Kidney epithelial cell (primary cell): ENCODE data around the gene YAF2. TPM values are rescaled to one million over a fixed set of nuclear protein-coding genes. Genes with fewer than 3 reads are reported as not detected.

Experiments used
- DNase-seq: peaks from one replicate; pipeline ENCODE4 v3.0.0-alpha.2; 2010; ENCODE audit warnings: low read depth
- H3K27me3 ChIP-seq: 2 replicates; pipeline ENCODE4 v1.6.0; 2011; ENCODE audit warnings: low read length; ENCODE audit not compliant: control insufficient read depth, insufficient read depth
- H3K36me3 ChIP-seq: 2 replicates; pipeline ENCODE4 v1.5.1; 2011; ENCODE audit warnings: low read length; ENCODE audit not compliant: control insufficient read depth, insufficient read depth
- H3K4me3 ChIP-seq: 2 replicates; pipeline ENCODE4 v1.5.1; 2011; ENCODE audit warnings: low read depth, mild to moderate bottlenecking, control low read depth, low read length
- total RNA-seq: library from RNA; depleted of rRNA; stranded (reverse); fragments of >200 nt; gene quantifications from 2 replicates; pipeline ENCODE4 v1.2.3, GENCODE V29; 2015
- TF ChIP-seq, protein P1 (sequence below): IDR thresholded peaks from 2 replicates; pipeline ENCODE4 v1.5.1; 2011; ENCODE audit warnings: mild to moderate bottlenecking, moderate library complexity, low read length, control low read depth, inconsistent platforms; ENCODE audit not compliant: insufficient read depth, poor library complexity, severe bottlenecking

The YAF2 gene
- total RNA-seq, 1 donor from 2014 or later, result 15.7 TPM

- H3K27me3 ChIP-seq, result no peaks in the 10 kb centered on the region
- TF ChIP-seq, protein P1, sequence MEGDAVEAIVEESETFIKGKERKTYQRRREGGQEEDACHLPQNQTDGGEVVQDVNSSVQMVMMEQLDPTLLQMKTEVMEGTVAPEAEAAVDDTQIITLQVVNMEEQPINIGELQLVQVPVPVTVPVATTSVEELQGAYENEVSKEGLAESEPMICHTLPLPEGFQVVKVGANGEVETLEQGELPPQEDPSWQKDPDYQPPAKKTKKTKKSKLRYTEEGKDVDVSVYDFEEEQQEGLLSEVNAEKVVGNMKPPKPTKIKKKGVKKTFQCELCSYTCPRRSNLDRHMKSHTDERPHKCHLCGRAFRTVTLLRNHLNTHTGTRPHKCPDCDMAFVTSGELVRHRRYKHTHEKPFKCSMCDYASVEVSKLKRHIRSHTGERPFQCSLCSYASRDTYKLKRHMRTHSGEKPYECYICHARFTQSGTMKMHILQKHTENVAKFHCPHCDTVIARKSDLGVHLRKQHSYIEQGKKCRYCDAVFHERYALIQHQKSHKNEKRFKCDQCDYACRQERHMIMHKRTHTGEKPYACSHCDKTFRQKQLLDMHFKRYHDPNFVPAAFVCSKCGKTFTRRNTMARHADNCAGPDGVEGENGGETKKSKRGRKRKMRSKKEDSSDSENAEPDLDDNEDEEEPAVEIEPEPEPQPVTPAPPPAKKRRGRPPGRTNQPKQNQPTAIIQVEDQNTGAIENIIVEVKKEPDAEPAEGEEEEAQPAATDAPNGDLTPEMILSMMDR, result no peak
- no peaks in the 10 kb centered on the region for H3K36me3 ChIP-seq
- no peak overlapping the region for H3K4me3 ChIP-seq
- no peak for DNase-seq
Measured at GRCh38 chr12:42135259-42135814, 102.7 kb downstream of the YAF2 start.

DNA sequence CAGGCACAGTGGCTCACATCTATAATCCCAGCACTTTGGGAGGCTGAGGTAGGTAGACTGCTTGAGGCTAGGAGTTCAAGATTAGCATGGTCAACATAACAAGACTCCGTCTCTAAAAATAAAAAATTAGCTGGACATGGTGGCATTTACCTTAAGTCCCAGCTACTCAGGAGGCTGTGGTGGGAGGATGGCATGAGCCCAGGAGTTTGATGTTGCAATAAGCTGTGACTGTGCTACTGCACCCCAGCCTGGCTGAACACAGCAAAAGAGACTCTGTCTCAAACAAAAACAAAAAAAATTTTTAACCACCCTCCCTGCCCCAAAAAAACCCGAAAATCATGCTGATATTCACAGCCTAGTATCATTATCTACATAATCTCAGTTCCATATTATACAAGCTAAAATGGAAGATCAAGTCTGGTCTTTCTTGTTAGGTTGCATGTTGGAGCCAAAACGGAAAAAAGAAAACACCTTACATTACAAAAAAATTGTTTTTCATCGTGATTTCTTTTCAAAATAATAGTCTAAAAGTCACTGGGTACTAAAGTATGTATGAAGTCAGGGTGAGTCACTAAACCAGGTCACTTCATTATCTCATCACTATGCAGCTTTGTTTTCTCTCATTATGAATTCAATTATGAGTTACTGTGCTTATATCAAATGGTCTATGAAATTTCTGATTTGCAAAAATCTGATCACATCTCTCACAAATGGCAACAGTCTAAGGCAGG is 107.2 kb downstream of the YAF2 start:
- Histone ChIP-seq H3K36me3 (no peaks in the 10 kb centered on the region), H3K4me3 (no peak overlapping the region), H3K27me3 (no peaks in the 10 kb centered on the region)
- TF ChIP-seq, protein P1, result no peak
- DNase-seq, result no peak

GRCh38 chr12:42129595-42130204 is 108.3 kb downstream of the YAF2 start:
- H3K36me3 ChIP-seq, result no peaks in the 10 kb centered on the region
- H3K27me3 ChIP-seq, result no peaks in the 10 kb centered on the region
- H3K4me3 ChIP-seq, result no peak overlapping the region
- TF ChIP-seq, protein P1, result peak; percentile 75
- no peak for DNase-seq

DNA sequence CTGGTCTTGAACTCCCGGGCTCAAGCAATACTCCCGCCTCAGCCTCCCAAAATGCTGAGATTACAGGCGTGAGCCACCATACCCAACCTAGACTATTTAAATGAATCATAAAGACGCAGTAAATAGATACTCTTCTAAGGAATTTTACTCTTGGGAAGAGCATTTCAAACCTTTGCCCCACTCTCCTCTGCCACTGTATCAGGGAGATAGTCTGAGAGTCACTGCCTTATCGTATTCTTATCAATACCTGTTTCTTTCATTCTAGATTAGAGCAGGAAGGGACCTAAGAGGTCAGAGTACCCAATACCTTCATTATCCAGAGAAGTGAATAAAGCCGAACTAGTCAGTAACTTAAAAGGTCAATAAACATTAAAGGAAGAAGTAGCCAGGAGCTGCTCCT is 109.2 kb downstream of the YAF2 start:
- Histone ChIP-seq H3K36me3 (no peaks in the 10 kb centered on the region), H3K4me3 (no peak overlapping the region), H3K27me3 (no peaks in the 10 kb centered on the region)
- DNase-seq, result no peak
- TF ChIP-seq, protein P1, result no peak

DNA sequence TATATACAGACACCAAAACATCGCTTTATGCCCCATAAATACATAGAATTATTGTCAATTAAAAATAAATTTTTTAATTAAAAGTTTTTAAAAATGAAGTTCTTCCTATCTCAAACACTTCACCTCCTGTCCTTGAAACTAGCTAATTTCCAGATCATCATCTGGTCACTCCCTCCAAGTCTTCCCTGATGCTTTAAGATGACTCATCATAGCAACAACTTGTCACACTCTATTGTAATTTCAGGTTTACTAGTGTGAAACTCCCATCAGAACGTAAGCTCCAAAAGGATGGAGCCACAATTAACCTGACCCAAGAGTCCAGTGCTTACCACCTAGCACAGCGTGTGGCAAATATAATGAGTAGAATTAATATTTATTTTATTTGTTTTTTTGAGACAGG is 109.7 kb downstream of the YAF2 start:
- Histone ChIP-seq H3K36me3 (no peaks in the 10 kb centered on the region), H3K4me3 (no peak overlapping the region), H3K27me3 (no peaks in the 10 kb centered on the region)
- TF ChIP-seq, protein P1, result no peak
- DNase-seq, result no peak
